GM23338 (cell line): ENCODE measurements around the gene NRP1. TPM values are rescaled to one million over a fixed set of nuclear protein-coding genes. Genes with fewer than 3 reads are reported as not detected.

ENCODE experiments used
- CTCF ChIP-seq, 2 experiments: fragments of 200-600 bp in 1 of 2; sonication (generic) in 1 of 2; conservative IDR thresholded peaks; 2 replicates each; pipeline versions ENCODE4 v1.5.1 to v1.6.1; 2016 to 2017; ENCODE audit warnings: antibody characterized with exemption in 2 of 2, low read depth in 2 of 2, mild to moderate bottlenecking in 2 of 2, moderate library complexity in 1 of 2
- ETS1 ChIP-seq: IDR thresholded peaks from 2 replicates; pipeline ENCODE4 v1.6.1; 2016; ENCODE audit warnings: antibody characterized with exemption
- EZH2phosphoT487 ChIP-seq: fragments of 200-600 bp; sonication (generic); IDR thresholded peaks from one replicate; pipeline ENCODE4 v1.8.1; 2018; ENCODE audit warnings: antibody characterized with exemption; ENCODE audit not compliant: unreplicated experiment
- JUNB ChIP-seq: IDR thresholded peaks from one replicate; pipeline ENCODE4 v1.6.1; 2016; ENCODE audit warnings: antibody characterized with exemption; ENCODE audit not compliant: unreplicated experiment
- NANOG ChIP-seq: IDR thresholded peaks from 2 replicates; pipeline ENCODE4 v1.6.1; 2016; ENCODE audit warnings: antibody characterized with exemption, borderline replicate concordance
- POLR2AphosphoS5 ChIP-seq: IDR thresholded peaks from 2 replicates; pipeline ENCODE4 v1.6.1; 2016; ENCODE audit warnings: antibody characterized with exemption, low read depth
- STAT1 ChIP-seq: IDR thresholded peaks from one replicate; pipeline ENCODE4 v1.6.1; 2016; ENCODE audit warnings: antibody characterized with exemption; ENCODE audit not compliant: unreplicated experiment
- ZNF331 ChIP-seq: fragments of 250-450 bp; sonication (Bioruptor Pico); IDR thresholded peaks from 2 replicates; pipeline ENCODE4 v1.5.0; 2020; ENCODE audit warnings: low read depth, mild to moderate bottlenecking, moderate library complexity
- polyA plus RNA-seq: library from polyadenylated mRNA; unstranded; fragments of >200 nt; fragmentation: Nextera tagmentation; extraction: Ambion mirVana; gene quantifications from 2 replicates; pipeline ENCODE4 v1.2.1, GENCODE V29; 2016
- total RNA-seq: library from RNA; depleted of rRNA; stranded (reverse); fragments of >200 nt; shearing (Covaris generic); gene quantifications from 2 replicates; pipeline ENCODE4 v1.2.3, GENCODE V29; 2014
- TF ChIP-seq, protein P1 (sequence below): fragments of 250-450 bp; sonication (Bioruptor Pico); IDR thresholded peaks from 2 replicates; pipeline ENCODE4 v1.5.0; 2020; ENCODE audit warnings: mild to moderate bottlenecking, moderate library complexity

NRP1 gene
- total and polyA plus RNA-seq, 2 experiments from 2014 or later, result 2.9 to 3.5 TPM

DNA sequence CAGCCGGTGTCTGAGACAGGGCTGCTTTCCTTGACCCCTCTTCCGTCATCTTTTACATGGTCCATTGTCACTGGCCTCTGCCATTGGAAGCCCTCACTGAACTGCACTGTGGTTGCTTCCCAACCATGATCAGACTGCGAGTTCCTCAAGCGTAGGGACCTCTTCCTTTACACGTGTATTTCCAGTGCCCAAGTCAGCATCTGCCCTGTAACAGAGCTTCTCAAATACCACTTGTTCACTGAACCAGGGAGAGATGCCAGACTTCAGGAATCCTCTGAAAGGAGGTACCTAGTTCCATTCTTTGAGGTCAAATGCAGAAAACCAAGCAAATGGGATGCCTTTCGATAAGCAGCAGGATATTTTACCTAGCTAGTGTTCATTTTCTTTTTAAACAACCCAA is 145.1 kb downstream of the NRP1 start (continued):
- TF ChIP-seq, protein P1, sequence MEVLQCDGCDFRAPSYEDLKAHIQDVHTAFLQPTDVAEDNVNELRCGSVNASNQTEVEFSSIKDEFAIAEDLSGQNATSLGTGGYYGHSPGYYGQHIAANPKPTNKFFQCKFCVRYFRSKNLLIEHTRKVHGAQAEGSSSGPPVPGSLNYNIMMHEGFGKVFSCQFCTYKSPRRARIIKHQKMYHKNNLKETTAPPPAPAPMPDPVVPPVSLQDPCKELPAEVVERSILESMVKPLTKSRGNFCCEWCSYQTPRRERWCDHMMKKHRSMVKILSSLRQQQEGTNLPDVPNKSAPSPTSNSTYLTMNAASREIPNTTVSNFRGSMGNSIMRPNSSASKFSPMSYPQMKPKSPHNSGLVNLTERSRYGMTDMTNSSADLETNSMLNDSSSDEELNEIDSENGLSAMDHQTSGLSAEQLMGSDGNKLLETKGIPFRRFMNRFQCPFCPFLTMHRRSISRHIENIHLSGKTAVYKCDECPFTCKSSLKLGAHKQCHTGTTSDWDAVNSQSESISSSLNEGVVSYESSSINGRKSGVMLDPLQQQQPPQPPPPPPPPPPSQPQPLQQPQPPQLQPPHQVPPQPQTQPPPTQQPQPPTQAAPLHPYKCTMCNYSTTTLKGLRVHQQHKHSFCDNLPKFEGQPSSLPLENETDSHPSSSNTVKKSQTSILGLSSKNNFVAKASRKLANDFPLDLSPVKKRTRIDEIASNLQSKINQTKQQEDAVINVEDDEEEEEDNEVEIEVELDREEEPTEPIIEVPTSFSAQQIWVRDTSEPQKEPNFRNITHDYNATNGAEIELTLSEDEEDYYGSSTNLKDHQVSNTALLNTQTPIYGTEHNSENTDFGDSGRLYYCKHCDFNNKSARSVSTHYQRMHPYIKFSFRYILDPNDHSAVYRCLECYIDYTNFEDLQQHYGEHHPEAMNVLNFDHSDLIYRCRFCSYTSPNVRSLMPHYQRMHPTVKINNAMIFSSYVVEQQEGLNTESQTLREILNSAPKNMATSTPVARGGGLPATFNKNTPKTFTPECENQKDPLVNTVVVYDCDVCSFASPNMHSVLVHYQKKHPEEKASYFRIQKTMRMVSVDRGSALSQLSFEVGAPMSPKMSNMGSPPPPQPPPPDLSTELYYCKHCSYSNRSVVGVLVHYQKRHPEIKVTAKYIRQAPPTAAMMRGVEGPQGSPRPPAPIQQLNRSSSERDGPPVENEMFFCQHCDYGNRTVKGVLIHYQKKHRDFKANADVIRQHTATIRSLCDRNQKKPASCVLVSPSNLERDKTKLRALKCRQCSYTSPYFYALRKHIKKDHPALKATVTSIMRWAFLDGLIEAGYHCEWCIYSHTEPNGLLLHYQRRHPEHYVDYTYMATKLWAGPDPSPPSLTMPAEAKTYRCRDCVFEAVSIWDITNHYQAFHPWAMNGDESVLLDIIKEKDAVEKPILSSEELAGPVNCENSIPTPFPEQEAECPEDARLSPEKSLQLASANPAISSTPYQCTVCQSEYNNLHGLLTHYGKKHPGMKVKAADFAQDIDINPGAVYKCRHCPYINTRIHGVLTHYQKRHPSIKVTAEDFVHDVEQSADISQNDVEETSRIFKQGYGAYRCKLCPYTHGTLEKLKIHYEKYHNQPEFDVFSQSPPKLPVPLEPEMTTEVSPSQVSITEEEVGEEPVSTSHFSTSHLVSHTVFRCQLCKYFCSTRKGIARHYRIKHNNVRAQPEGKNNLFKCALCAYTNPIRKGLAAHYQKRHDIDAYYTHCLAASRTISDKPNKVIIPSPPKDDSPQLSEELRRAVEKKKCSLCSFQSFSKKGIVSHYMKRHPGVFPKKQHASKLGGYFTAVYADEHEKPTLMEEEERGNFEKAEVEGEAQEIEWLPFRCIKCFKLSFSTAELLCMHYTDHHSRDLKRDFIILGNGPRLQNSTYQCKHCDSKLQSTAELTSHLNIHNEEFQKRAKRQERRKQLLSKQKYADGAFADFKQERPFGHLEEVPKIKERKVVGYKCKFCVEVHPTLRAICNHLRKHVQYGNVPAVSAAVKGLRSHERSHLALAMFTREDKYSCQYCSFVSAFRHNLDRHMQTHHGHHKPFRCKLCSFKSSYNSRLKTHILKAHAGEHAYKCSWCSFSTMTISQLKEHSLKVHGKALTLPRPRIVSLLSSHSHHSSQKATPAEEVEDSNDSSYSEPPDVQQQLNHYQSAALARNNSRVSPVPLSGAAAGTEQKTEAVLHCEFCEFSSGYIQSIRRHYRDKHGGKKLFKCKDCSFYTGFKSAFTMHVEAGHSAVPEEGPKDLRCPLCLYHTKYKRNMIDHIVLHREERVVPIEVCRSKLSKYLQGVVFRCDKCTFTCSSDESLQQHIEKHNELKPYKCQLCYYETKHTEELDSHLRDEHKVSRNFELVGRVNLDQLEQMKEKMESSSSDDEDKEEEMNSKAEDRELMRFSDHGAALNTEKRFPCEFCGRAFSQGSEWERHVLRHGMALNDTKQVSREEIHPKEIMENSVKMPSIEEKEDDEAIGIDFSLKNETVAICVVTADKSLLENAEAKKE (CRISPR knock-in tag), result no peak
- TF ChIP-seq EZH2phosphoT487 (no peak), NANOG (no peak), JUNB (no peak), STAT1 (no peak), POLR2AphosphoS5 (no peak), CTCF (conservative IDR thresholded peaks at IDR 0.05; ENCODE audit: low read depth in 2 of 2) (no peak), ETS1 (no peak), ZNF331 (CRISPR knock-in tag) (no peak)
